B cell (primary cell): ENCODE data around the gene PLD4. TPM values are rescaled to one million over a fixed set of nuclear protein-coding genes. Genes with fewer than 3 reads are reported as not detected.

ENCODE experiments used
- ATAC-seq: fragments of 200-7000 bp; cut with Tn5 transposase; one replicate; pipeline ENCODE4 v1.10.0; 2021; ENCODE audit warnings: low read depth, mild to moderate bottlenecking, moderate number of reproducible peaks, moderate library complexity
- CTCF ChIA-PET: fragments of 350-600 bp; sonication (Branson Sonifier 250); formaldehyde crosslinking; loops from one replicate; lab custom pipeline; 2021; ENCODE audit warnings: antibody characterized with exemption, inconsistent platforms; lab: Charles Lee
- POLR2A ChIA-PET: fragments of 350-600 bp; sonication (Branson Sonifier 250); formaldehyde crosslinking; loops from one replicate; lab custom pipeline; 2021; ENCODE audit warnings: antibody characterized with exemption; lab: Charles Lee
- DNase-seq: peaks from one replicate; pipeline ENCODE4 v3.0.0; 2013
- H2AFZ ChIP-seq: 2 replicates; pipeline ENCODE4 v1.6.1; 2012; ENCODE audit warnings: mild to moderate bottlenecking, low read depth, low read length; ENCODE audit not compliant: insufficient read depth, poor library complexity, severe bottlenecking
- H3K27ac ChIP-seq, 2 donors: 1 replicate in 1 of 2; 2 replicates in 1 of 2; pipeline ENCODE4 v1.5.1; 2012 to 2013; ENCODE audit warnings: low read length in 2 of 2, mild to moderate bottlenecking in 2 of 2, moderate library complexity in 1 of 2
- H3K27me3 ChIP-seq, 4 experiments: fragments of 200-600 bp in 1 of 4; sonication (generic) in 1 of 4; replicated peaks in 1 of 4; 1 replicate in 2 of 4; 2 replicates in 2 of 4; pipeline versions ENCODE4 v1.6.1 to v1.7.0; 2013 to 2016; ENCODE audit warnings: low read length in 3 of 4, mild to moderate bottlenecking in 2 of 4, mixed read lengths in 1 of 4, moderate library complexity in 1 of 4; ENCODE audit not compliant: insufficient read depth in 4 of 4, control insufficient read depth in 3 of 4; ENCODE audit errors: control extremely low read depth in 1 of 4
- H3K36me3 ChIP-seq, 2 experiments: replicated peaks in 1 of 2; 1 replicate in 1 of 2; 2 replicates in 1 of 2; pipeline versions ENCODE4 v1.6.1 to v1.7.1; 2013; ENCODE audit warnings: low read length in 1 of 2; ENCODE audit not compliant: insufficient read depth in 2 of 2, control insufficient read depth in 1 of 2; ENCODE audit errors: control extremely low read depth in 1 of 2, extremely low read depth in 1 of 2
- H3K4me1 ChIP-seq, 2 donors: fragments of 200-600 bp in 1 of 2; sonication (generic) in 1 of 2; 1 replicate in 1 of 2; 2 replicates in 1 of 2; pipeline versions ENCODE4 v1.5.1 to v1.6.1; 2013 to 2017; ENCODE audit warnings: low read length in 2 of 2; ENCODE audit not compliant: control insufficient read depth in 2 of 2, insufficient read depth in 2 of 2
- H3K4me2 ChIP-seq: replicated peaks from 2 replicates; pipeline ENCODE3; 2012; ENCODE audit warnings: mild to moderate bottlenecking, low read depth, low read length; ENCODE audit not compliant: poor library complexity, severe bottlenecking
- H3K4me3 ChIP-seq, 5 experiments: fragments of 200-600 bp in 1 of 5; sonication (generic) in 1 of 5; 1 replicate in 3 of 5; 2 replicates in 2 of 5; pipeline versions ENCODE4 v1.5.1 to v1.7.0; 2011 to 2016; ENCODE audit warnings: low read length in 4 of 5, mild to moderate bottlenecking in 4 of 5, low read depth in 2 of 5, control low read depth in 1 of 5, moderate library complexity in 1 of 5; ENCODE audit not compliant: insufficient read depth in 1 of 5; ENCODE audit errors: control extremely low read depth in 1 of 5, extremely low read depth in 1 of 5
- H3K79me2 ChIP-seq: fragments of 200-600 bp; sonication (generic); one replicate; pipeline ENCODE4 v1.6.0; 2016; ENCODE audit warnings: low read length; ENCODE audit not compliant: control insufficient read depth, insufficient read depth
- H3K9ac ChIP-seq: fragments of 200-600 bp; sonication (generic); 2 replicates; pipeline ENCODE4 v1.6.1; 2017; ENCODE audit warnings: mild to moderate bottlenecking, low read length, moderate library complexity
- H3K9me3 ChIP-seq, 3 donors: one replicate each; pipeline versions ENCODE4 v1.6.1 to v1.7.1; 2013; ENCODE audit warnings: low read length in 2 of 3; ENCODE audit not compliant: control insufficient read depth in 2 of 3, insufficient read depth in 1 of 3; ENCODE audit errors: control extremely low read depth in 1 of 3
- H4K20me1 ChIP-seq: 2 replicates; pipeline ENCODE4 v1.6.0; 2012; ENCODE audit warnings: mild to moderate bottlenecking, low read length; ENCODE audit not compliant: insufficient read depth, control insufficient read depth, poor library complexity, severe bottlenecking
- H3K27ac Mint-ChIP-seq: one replicate; pipeline ENCODE4 v1.8.0; 2021; ENCODE audit warnings: mixed read lengths
- H3K27me3 Mint-ChIP-seq: one replicate; pipeline ENCODE4 v1.8.0; 2021; ENCODE audit warnings: mixed read lengths
- H3K4me1 Mint-ChIP-seq: one replicate; pipeline ENCODE4 v1.8.0; 2021; ENCODE audit warnings: mixed read lengths
- H3K4me3 Mint-ChIP-seq: one replicate; pipeline ENCODE4 v1.8.0; 2021; ENCODE audit warnings: mixed read lengths
- H3K9me3 Mint-ChIP-seq: one replicate; pipeline ENCODE4 v1.8.0; 2022; ENCODE audit warnings: mixed read lengths; ENCODE audit not compliant: insufficient read depth
- EZH2 ChIP-seq: IDR thresholded peaks from 2 replicates; pipeline ENCODE4 v1.6.1; 2012; ENCODE audit warnings: borderline replicate concordance, low read depth, mild to moderate bottlenecking, moderate library complexity, low read length; ENCODE audit not compliant: insufficient read depth, poor library complexity, severe bottlenecking
- WGBS: methylation state at CpG from one replicate; pipeline ENCODE4 v1.1.5; 2013; ENCODE audit warnings: missing lambda C conversion rate; ENCODE audit not compliant: insufficient coverage; 5-methylcytosine and 5-hydroxymethylcytosine counted together
- intact Hi-C: fragments of 100-400 bp; cut with micrococcal nuclease; formaldehyde crosslinking; loops from one replicate; pipeline ENCODE4 v1.10.0; 2022
- polyA plus RNA-seq: library from polyadenylated mRNA; depleted of rRNA; stranded (reverse); fragments of >200 nt; gene quantifications from 2 replicates; pipeline ENCODE4 v1.2.3, GENCODE V29; 2012
- total RNA-seq, 2 donors: library from RNA; stranded (reverse); fragments of 120-200 nt in 1 of 2; gene quantifications; 1 replicate in 1 of 2; 2 replicates in 1 of 2; pipeline versions ENCODE4 v1.2.3 to v1.2.4, GENCODE V29; 2013 to 2022
- TF ChIP-seq, protein P1 (sequence below): fragments of 200-600 bp; IDR thresholded peaks from one replicate; pipeline ENCODE4 v1.8.0; 2022; ENCODE audit warnings: antibody characterized with exemption, mild to moderate bottlenecking

The PLD4 gene
- total and polyA plus RNA-seq, 2 donors (not counting 1 experiment from before 2014, with no cell fraction given) = 49.9 to 79.7 TPM

DNA sequence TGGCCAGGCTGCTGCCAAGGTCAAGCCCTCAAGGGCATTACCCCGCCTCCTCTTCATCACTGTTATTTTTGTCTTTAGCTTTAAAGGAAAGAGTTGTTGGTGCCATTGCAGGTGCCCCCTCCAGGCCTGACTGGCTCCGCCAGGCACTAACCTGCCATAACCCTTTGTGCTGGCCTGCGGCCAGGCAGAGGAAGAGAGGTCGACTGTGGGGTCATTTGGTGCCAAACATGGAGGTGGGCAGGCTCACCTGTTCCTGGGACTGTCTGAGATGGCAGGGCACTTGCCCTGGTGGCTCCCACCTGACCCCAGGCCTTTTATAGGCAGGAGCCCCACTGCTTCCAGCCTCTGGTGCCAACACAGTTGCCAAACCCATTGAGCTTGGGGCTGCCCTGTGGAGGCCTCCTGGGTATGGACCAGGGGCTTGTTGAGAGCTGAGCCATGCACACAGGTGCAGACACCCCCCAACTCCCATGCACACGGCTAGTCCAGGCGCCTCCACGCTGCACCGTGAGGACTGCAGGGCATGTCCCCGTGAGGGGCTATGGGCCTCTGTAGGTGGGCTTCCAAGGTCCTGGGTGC lies 29.4 kb upstream of the PLD4 start:
- POLR2A ChIA-PET = interaction anchor here (1.2 kb wide), 1 partner anchor 32 kb away, joined by 3 read pairs; no protein-coding TSS in a partner anchor
- H3K4me1 Mint-ChIP-seq = peaks cover 4% of the 10 kb centered on the region

More for the DNA sequence above, 29.4 kb upstream of the PLD4 start:
- intact Hi-C loops = no loop called here
- Histone ChIP-seq H3K36me3 (no peaks in the 10 kb centered on the region), H3K9ac (no peak overlapping the region), H3K27me3 (peaks cover 0 to 4% (median 0%) of the 10 kb centered on the region in 4 experiments), H3K4me2 (no peak overlapping the region), H3K79me2 (no peaks in the 10 kb centered on the region), H3K4me1 (peaks cover 0 to 5% of the 10 kb centered on the region in 2 donors), H3K4me3 (no peak overlapping the region), H2AFZ (no peak overlapping the region), H3K9me3 (no peaks in the 10 kb centered on the region), H4K20me1 (no peaks in the 10 kb centered on the region), H3K27ac (no peak overlapping the region)
- Mint-ChIP-seq H3K27me3 (peaks cover 5% of the 10 kb centered on the region), H3K4me3 (no peak overlapping the region), H3K27ac (no peak overlapping the region), H3K9me3 (no peaks in the 10 kb centered on the region)
- WGBS = 91% methylated on average over 7 of the region's 9 CpGs
- DNase-seq (no peak), ATAC-seq (no peak)
- CTCF ChIA-PET = interaction anchor here (0.6 to 4.1 kb wide), 9 partner anchors 13 to 781 kb away, joined by 3 to 34 read pairs (median 4); no protein-coding TSS in a partner anchor
- TF ChIP-seq EZH2 = no peak
- TF ChIP-seq, protein P1, sequence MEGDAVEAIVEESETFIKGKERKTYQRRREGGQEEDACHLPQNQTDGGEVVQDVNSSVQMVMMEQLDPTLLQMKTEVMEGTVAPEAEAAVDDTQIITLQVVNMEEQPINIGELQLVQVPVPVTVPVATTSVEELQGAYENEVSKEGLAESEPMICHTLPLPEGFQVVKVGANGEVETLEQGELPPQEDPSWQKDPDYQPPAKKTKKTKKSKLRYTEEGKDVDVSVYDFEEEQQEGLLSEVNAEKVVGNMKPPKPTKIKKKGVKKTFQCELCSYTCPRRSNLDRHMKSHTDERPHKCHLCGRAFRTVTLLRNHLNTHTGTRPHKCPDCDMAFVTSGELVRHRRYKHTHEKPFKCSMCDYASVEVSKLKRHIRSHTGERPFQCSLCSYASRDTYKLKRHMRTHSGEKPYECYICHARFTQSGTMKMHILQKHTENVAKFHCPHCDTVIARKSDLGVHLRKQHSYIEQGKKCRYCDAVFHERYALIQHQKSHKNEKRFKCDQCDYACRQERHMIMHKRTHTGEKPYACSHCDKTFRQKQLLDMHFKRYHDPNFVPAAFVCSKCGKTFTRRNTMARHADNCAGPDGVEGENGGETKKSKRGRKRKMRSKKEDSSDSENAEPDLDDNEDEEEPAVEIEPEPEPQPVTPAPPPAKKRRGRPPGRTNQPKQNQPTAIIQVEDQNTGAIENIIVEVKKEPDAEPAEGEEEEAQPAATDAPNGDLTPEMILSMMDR = no peak
